Common myeloid progenitor, CD34-positive (primary cell): Measurements from ENCODE around the gene PTPA.

Experiments
- CTCF ChIA-PET: fragments of 350-600 bp; sonication (Branson Sonifier 250); formaldehyde crosslinking; loops from one replicate; lab custom pipeline; 2021; ENCODE audit warnings: antibody characterized with exemption; lab: Charles Lee
- POLR2A ChIA-PET: fragments of 350-600 bp; sonication (Branson Sonifier 250); formaldehyde crosslinking; loops from one replicate; lab custom pipeline; 2021; ENCODE audit warnings: antibody characterized with exemption; lab: Charles Lee
- DNase-seq, 3 donors: peaks; one replicate each; pipeline versions ENCODE4 v3.0.0 to v3.0.0-alpha.2; 2013
- H3K27ac ChIP-seq, 2 experiments: 1 replicate in 1 of 2; 2 replicates in 1 of 2; pipeline ENCODE4 v1.7.0; 2013; ENCODE audit warnings: inconsistent platforms in 2 of 2, low read length in 2 of 2, mild to moderate bottlenecking in 2 of 2, low read depth in 1 of 2, moderate library complexity in 1 of 2; ENCODE audit not compliant: severe bottlenecking in 2 of 2, insufficient read depth in 1 of 2, poor library complexity in 1 of 2
- H3K27me3 ChIP-seq, 5 experiments: replicated peaks in 2 of 5; 1 replicate in 3 of 5; 2 replicates in 2 of 5; pipeline versions ENCODE4 v1.6.1 to v1.7.0; 2013; ENCODE audit warnings: low read length in 4 of 5, mild to moderate bottlenecking in 2 of 5, moderate library complexity in 2 of 5, inconsistent platforms in 1 of 5; ENCODE audit not compliant: insufficient read depth in 5 of 5, control insufficient read depth in 4 of 5
- H3K36me3 ChIP-seq, 4 experiments: 1 replicate in 2 of 4; 2 replicates in 2 of 4; pipeline versions ENCODE4 v1.6.1 to v1.7.0; 2013; ENCODE audit warnings: low read length in 3 of 4, control low read depth in 1 of 4, mild to moderate bottlenecking in 1 of 4; ENCODE audit not compliant: control insufficient read depth in 4 of 4, insufficient read depth in 4 of 4
- H3K4me1 ChIP-seq, 4 experiments: 1 replicate in 3 of 4; 2 replicates in 1 of 4; pipeline versions ENCODE4 v1.6.1 to v1.7.1; 2013; ENCODE audit warnings: low read length in 3 of 4, mild to moderate bottlenecking in 3 of 4, control low read depth in 1 of 4, inconsistent platforms in 1 of 4, moderate library complexity in 1 of 4; ENCODE audit not compliant: control insufficient read depth in 4 of 4, insufficient read depth in 4 of 4; ENCODE audit errors: control extremely low read depth in 1 of 4
- H3K4me3 ChIP-seq, 7 experiments: 1 replicate in 4 of 7; 2 replicates in 3 of 7; pipeline versions ENCODE4 v1.5.1 to v1.7.0; 2013; ENCODE audit warnings: mild to moderate bottlenecking in 7 of 7, low read length in 6 of 7, moderate library complexity in 6 of 7, inconsistent platforms in 2 of 7, low read depth in 2 of 7, control low read depth in 1 of 7; ENCODE audit not compliant: insufficient read depth in 4 of 7, control insufficient read depth in 1 of 7; ENCODE audit errors: extremely low read depth in 1 of 7
- H3K9me3 ChIP-seq, 5 experiments: 1 replicate in 4 of 5; 2 replicates in 1 of 5; pipeline versions ENCODE4 v1.6.1 to v1.7.1; 2013; ENCODE audit warnings: low read length in 4 of 5, mild to moderate bottlenecking in 2 of 5, inconsistent platforms in 1 of 5, low read depth in 1 of 5, moderate library complexity in 1 of 5; ENCODE audit not compliant: control insufficient read depth in 4 of 5, insufficient read depth in 2 of 5; ENCODE audit errors: control extremely low read depth in 1 of 5
- WGBS: methylation state at CpG from one replicate; pipeline ENCODE4 v1.1.5; 2013; ENCODE audit not compliant: insufficient coverage; 5-methylcytosine and 5-hydroxymethylcytosine counted together

PTPA gene

DNA sequence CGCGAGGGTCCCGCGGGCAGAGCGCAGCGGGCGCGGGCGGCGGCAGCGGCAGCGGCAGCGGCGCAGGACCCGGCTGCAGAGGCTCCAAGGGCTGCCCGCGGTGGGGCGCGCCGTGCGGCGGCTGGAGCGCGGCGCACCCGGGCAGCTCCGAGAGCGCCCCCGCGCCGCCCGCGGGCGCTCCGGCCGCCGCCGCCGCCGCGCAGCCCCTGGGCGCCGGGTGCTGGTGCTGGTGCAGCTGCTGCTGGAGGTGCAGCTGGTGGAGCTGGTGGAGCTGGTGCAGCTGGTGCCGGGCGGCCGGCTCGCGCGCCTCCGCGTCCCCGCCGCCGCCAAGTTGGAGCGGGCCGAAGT lies 66.2 kb downstream of the PTPA start:
- ChIA-PET CTCF (interaction anchor here (1.0 to 2.0 kb wide), 11 partner anchors 9 to 282 kb away, joined by 3 to 7 read pairs (median 4); no protein-coding TSS in a partner anchor), POLR2A (interaction anchor here (0.7 to 1.7 kb wide), 12 partner anchors 10 to 431 kb away, joined by 3 to 8 read pairs (median 4); no protein-coding TSS in a partner anchor)
- DNase-seq, result peak in 2 of 3 donors; percentile 46 to 52
- H3K36me3 ChIP-seq, result no peaks in the 10 kb centered on the region
- H3K27me3 ChIP-seq, result peaks cover 0 to 2% (median 0%) of the 10 kb centered on the region in 5 experiments
- H3K4me3 ChIP-seq, result peak overlapping the region; percentile 65 to 89 (median 80)
- no peaks in the 10 kb centered on the region for H3K9me3 ChIP-seq
- H3K27ac ChIP-seq, result no peak overlapping the region
- peaks cover 0 to 47% (median 35%) of the 10 kb centered on the region in 4 experiments for H3K4me1 ChIP-seq
- WGBS, result under 1% methylated on average over 43 of the region's 56 CpGs

DNA sequence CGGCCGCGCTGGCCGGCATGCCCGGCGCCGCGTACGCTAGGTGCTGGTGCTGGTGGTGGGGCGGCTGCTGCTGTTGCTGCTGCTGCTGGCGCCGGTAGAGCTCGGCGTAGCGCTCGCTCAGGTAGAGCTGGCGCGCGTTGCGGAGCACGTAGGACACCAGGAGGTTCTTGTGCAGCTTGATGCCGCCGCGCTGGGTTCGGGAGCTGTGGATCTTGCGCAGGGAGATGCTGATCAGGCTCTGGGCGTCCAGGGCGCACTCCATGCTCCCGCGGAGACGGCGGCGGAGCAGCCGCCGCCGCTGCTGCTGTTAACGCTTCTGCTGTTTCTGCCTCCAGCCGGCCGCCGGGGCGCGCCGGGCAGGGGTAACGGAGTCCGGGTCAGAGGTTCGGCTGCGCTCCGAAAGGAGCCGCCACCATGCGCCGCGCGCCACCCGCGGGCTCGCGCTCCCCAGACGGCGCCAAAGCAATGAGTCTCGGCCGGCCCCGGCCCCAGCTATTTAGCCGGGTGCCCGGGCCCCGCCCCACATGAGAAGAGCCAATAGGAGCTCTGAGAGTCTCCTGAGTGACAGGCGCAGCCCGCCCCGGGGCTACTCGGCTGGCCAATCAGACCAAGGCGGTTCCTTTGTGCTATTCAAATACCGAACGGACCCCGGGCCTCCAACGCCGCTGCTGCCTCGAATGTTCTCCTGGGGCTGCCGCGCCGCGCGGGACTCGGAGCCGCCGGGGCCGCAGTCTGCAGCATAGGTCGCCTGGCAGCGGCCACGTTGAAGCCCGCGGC lies 66.8 kb downstream of the PTPA start, which contains the start of gene IER5L:
Gene IER5L, minus strand, starts transcription at position 471 of the 777 bp plus-strand sequence. Its CDS starts 209 bp downstream, at position 262.
- no peaks in the 10 kb centered on the region for H3K36me3 ChIP-seq
- ChIA-PET CTCF (interaction anchor here (0.6 to 2.0 kb wide), 13 partner anchors 9 to 282 kb away, joined by 3 to 7 read pairs (median 4); no protein-coding TSS in a partner anchor), POLR2A (interaction anchor here (0.6 to 1.7 kb wide), 18 partner anchors 9 to 448 kb away, joined by 3 to 8 read pairs (median 3); partner anchors contain the start of gene NTMT1)
- under 1% methylated on average over 88 of the region's 90 CpGs for WGBS
- peak within 1 kb of the TSS; percentile 65 to 89 (median 80) for H3K4me3 ChIP-seq
- peak; percentile 89 to 95 (median 94) for DNase-seq
- no peaks in the 10 kb centered on the region for H3K9me3 ChIP-seq
- H3K27ac ChIP-seq, result no peak within 1 kb of the TSS
- peaks cover 0 to 2% (median 0%) of the 10 kb centered on the region in 5 experiments for H3K27me3 ChIP-seq
- peaks cover 0 to 47% (median 35%) of the 10 kb centered on the region in 4 experiments for H3K4me1 ChIP-seq

DNA sequence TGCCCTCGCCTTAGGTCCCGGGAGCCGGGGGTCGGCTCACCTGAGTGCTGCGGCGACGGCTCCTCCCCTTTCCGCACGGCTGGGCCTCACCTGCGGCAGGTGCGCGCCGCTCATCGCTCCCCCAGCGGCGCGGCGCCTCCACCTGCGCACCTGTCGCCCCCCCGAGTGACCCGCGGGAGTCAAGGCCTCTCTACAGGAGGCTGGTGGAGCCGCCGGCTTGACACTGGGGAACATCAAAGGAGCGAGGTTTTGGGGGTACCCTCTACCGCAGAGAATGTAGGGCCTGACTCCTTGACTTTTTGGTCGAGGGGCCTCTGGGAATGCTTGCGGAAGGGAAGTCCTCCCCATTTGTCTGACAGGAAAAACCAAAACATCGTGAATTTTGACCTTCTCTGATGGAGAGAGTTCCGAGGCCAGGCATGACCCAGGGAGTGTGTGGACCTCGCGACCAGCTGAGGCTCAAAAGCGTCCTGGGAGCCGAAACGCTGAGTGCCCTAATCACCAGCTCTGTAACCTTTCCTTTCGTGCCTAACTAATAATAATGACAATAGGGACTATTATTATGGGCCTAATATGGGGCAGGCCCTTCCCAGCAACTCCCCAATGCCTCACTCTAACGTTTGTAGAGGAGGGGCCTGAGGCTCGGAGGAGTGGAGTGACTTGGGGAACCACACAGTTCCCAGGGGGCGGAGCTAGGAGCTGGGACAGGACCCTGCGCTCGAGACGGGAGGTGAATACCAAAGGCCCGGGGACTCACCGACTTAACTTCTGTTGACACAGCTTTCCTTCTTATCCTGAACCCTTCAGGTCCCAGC lies 67.6 kb downstream of the PTPA start:
- WGBS, result 46% methylated on average over 17 of the region's 45 CpGs
- peaks cover 0 to 41% (median 32%) of the 10 kb centered on the region in 4 experiments for H3K4me1 ChIP-seq
- H3K4me3 ChIP-seq, result peak overlapping the region in 6 of 7 experiments; percentile 29 to 89 (median 64)
- H3K27ac ChIP-seq, result no peak overlapping the region
- no peak for DNase-seq
- POLR2A ChIA-PET, result interaction anchor here (0.6 to 1.7 kb wide), 12 partner anchors 8 to 447 kb away, joined by 3 to 8 read pairs (median 4); partner anchors contain the start of gene NTMT1
- no peaks in the 10 kb centered on the region for H3K36me3 ChIP-seq
- peaks cover 0 to 2% (median 0%) of the 10 kb centered on the region in 5 experiments for H3K27me3 ChIP-seq
- H3K9me3 ChIP-seq, result no peaks in the 10 kb centered on the region
- CTCF ChIA-PET, result interaction anchor here (0.6 to 2.0 kb wide), 14 partner anchors 9 to 281 kb away, joined by 3 to 7 read pairs (median 4); no protein-coding TSS in a partner anchor

DNA sequence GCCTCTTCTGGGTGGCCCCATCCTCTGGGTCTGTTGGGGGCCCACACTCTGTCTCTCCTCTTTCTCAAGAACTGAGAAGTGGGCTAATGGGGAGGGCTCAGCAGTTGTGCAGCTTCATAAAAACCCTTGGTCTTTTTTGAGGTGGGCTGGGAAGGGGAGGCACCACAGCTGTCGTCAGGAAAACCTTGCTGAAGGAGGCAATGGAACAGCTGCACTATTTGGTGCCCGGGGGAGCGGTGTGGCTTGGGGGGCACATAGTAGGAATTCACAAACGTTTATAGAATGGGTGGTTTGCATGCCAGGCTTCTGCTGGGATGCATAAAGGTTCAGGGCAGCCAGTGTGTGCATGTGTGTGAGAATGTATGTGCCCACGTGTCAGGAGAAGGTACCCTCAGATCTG lies 70.0 kb downstream of the PTPA start:
- Histone ChIP-seq H3K27me3 (peaks cover 0 to 2% (median 0%) of the 10 kb centered on the region in 5 experiments), H3K27ac (no peak overlapping the region), H3K9me3 (no peaks in the 10 kb centered on the region), H3K4me1 (peaks cover 0 to 18% (median 14%) of the 10 kb centered on the region in 4 experiments), H3K4me3 (no peak overlapping the region), H3K36me3 (no peaks in the 10 kb centered on the region)
- CTCF ChIA-PET, result interaction anchor here (0.7 to 2.2 kb wide), 4 partner anchors 9 to 430 kb away, joined by 4 to 8 read pairs (median 5); no protein-coding TSS in a partner anchor
- no peak for DNase-seq
- POLR2A ChIA-PET, result interaction anchor here (1.1 kb wide), 1 partner anchor 10 kb away, joined by 3 read pairs; no protein-coding TSS in a partner anchor
- 85% methylated on average over 5 of the region's 5 CpGs for WGBS

DNA sequence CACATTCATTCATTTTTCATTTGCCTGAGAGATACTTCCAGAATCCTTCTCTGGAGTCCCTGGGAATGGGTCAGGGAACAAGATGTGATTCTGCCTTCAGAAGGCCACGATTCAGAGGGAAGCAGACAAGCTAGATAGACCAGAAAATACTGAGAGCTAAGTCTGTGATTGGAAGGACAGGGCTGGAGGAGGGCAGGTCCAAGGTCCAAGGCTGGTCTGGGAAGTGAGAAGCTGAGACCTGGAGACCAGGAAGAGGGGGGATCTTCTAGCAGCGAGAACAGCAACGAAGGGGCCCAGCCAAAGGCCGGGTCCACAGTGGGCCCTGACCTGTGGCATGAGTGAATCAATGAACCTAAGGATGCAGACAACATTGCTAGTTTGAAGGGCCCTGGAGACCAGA lies 70.9 kb downstream of the PTPA start:
- peaks cover 0 to 12% (median 7%) of the 10 kb centered on the region in 4 experiments for H3K4me1 ChIP-seq
- H3K4me3 ChIP-seq, result no peak overlapping the region
- DNase-seq, result no peak
- no peak overlapping the region for H3K27ac ChIP-seq
- WGBS, result 100% methylated on average over 4 of the region's 4 CpGs
- POLR2A ChIA-PET, result no interaction called here
- peaks cover 0 to 2% (median 0%) of the 10 kb centered on the region in 5 experiments for H3K27me3 ChIP-seq
- no peaks in the 10 kb centered on the region for H3K36me3 ChIP-seq
- CTCF ChIA-PET, result interaction anchor here (1.5 to 2.2 kb wide), 3 partner anchors 12 to 429 kb away, joined by 4 to 8 read pairs (median 6); no protein-coding TSS in a partner anchor
- peaks cover 0 to 2% (median 0%) of the 10 kb centered on the region in 5 experiments for H3K9me3 ChIP-seq
